Small intestine (tissue), 7 donors: Measurements from ENCODE around the gene OR10H2. TPM values are rescaled to one million over a fixed set of nuclear protein-coding genes. Genes with fewer than 3 reads are reported as not detected.

Experiments used
- DNase-seq, 2 donors: peaks; one replicate each; pipeline versions ENCODE4 v3.0.0 to v3.0.0-alpha.2; 2013
- FAIRE-seq: peaks from 2 replicates; lab custom pipeline; 2012; peaks lifted over from hg19 to GRCh38; lab: Jason Lieb, UNC
- H3K27ac ChIP-seq, 3 donors: one replicate each; pipeline ENCODE4 v1.5.1; 2013; ENCODE audit warnings: low read length in 2 of 3, mild to moderate bottlenecking in 2 of 3, control low read depth in 1 of 3, inconsistent platforms in 1 of 3, low read depth in 1 of 3, moderate library complexity in 1 of 3
- H3K27me3 ChIP-seq, 3 donors: one replicate each; pipeline ENCODE4 v1.6.1; 2013; ENCODE audit warnings: low read length in 3 of 3, inconsistent platforms in 1 of 3; ENCODE audit not compliant: control insufficient read depth in 3 of 3, insufficient read depth in 3 of 3
- H3K36me3 ChIP-seq, 3 donors: one replicate each; pipeline ENCODE4 v1.6.1; 2013; ENCODE audit warnings: low read length in 3 of 3, inconsistent platforms in 1 of 3, low read depth in 1 of 3, mild to moderate bottlenecking in 1 of 3, moderate library complexity in 1 of 3; ENCODE audit not compliant: control insufficient read depth in 3 of 3, insufficient read depth in 2 of 3
- H3K4me1 ChIP-seq, 3 donors: one replicate each; pipeline ENCODE4 v1.6.1; 2013; ENCODE audit warnings: low read length in 2 of 3, inconsistent platforms in 1 of 3, low read depth in 1 of 3, mild to moderate bottlenecking in 1 of 3, moderate library complexity in 1 of 3; ENCODE audit not compliant: control insufficient read depth in 3 of 3, insufficient read depth in 2 of 3
- H3K4me3 ChIP-seq, 3 donors: one replicate each; pipeline ENCODE4 v1.5.1; 2013; ENCODE audit warnings: low read length in 3 of 3, control low read depth in 1 of 3, inconsistent platforms in 1 of 3, low read depth in 1 of 3, mild to moderate bottlenecking in 1 of 3, moderate library complexity in 1 of 3
- H3K9me3 ChIP-seq, 2 donors: one replicate each; pipeline ENCODE4 v1.6.1; 2013; ENCODE audit warnings: low read depth in 1 of 2, low read length in 1 of 2; ENCODE audit not compliant: control insufficient read depth in 2 of 2, insufficient read depth in 1 of 2
- WGBS, 3 donors: extraction: QIAGEN DNeasy Blood & Tissue Kit; methylation state at CpG; one replicate each; pipeline ENCODE4 v1.1.7; 2013; 5-methylcytosine and 5-hydroxymethylcytosine counted together
- polyA plus RNA-seq, 4 donors: library from polyadenylated mRNA; stranded (reverse) in 3 of 4; unstranded in 1 of 4; fragments of 200-250 nt in 3 of 4; fragments of 120-200 nt in 1 of 4; gene quantifications; one replicate each; pipeline versions ENCODE4 v1.2.1 to v1.2.3, GENCODE V29; 2013
- donor health status: healthy with polysubstance abuse.
- donor health status: control.
- donor health status: control.
- donor health status: Bipolar disorder and iron deficiency.
- donor health status: healthy.

The OR10H2 gene
- polyA plus RNA-seq, 4 donors = not detected

- Histone ChIP-seq H3K27me3 (no peaks in the 10 kb centered on the region), H3K27ac (no peak overlapping the region), H3K4me1 (no peaks in the 10 kb centered on the region), H3K9me3 (no peaks in the 10 kb centered on the region), H3K4me3 (no peak overlapping the region), H3K36me3 (no peaks in the 10 kb centered on the region)
- FAIRE-seq (no peak), DNase-seq (no peak)
- WGBS, 3 donors = 47 to 67% (median 51%) methylated on average over 2 of the region's 2 CpGs
These were observed 47.4 kb downstream of the OR10H2 start for GRCh38 chr19:15775249-15775648.

GRCh38 chr19:15776264-15776663, 48.4 kb downstream of the OR10H2 start:
- no peak for DNase-seq
- Histone ChIP-seq H3K27me3 (no peaks in the 10 kb centered on the region), H3K27ac (no peak overlapping the region), H3K9me3 (no peaks in the 10 kb centered on the region), H3K36me3 (no peaks in the 10 kb centered on the region), H3K4me1 (no peaks in the 10 kb centered on the region), H3K4me3 (no peak overlapping the region)
- WGBS, 3 donors = 87 to 90% (median 88%) methylated on average over 4 of the region's 4 CpGs
- no peak for FAIRE-seq

GRCh38 chr19:15776991-15777970, 49.5 kb downstream of the OR10H2 start:
- whole genome bisulfite sequencing, 3 donors = 30 to 46% (median 35%) methylated on average over 9 of the region's 9 CpGs
- no peaks in the 10 kb centered on the region for H3K9me3 ChIP-seq
- peak overlapping the region in 1 of 3 donors; percentile 17 for H3K4me3 ChIP-seq
- DNase-seq (peak in 1 of 2 donors; percentile 68), FAIRE-seq (no peak)
- H3K27ac ChIP-seq = no peak overlapping the region
- H3K27me3 ChIP-seq = no peaks in the 10 kb centered on the region
- no peaks in the 10 kb centered on the region for H3K36me3 ChIP-seq
- peaks cover 0 to under 1% (median 0%) of the 10 kb centered on the region in 3 donors for H3K4me1 ChIP-seq

Other genes starting within 250 kb of the OR10H2 start
- gene PGLYRP2, start 248.5 kb upstream of the OR10H2 start, polyA plus RNA-seq = under 1 TPM in 1 of 4 donors, not detected in 3; 0.54 TPM
- gene CYP4F22, start 219.5 kb upstream of the OR10H2 start, polyA plus RNA-seq = under 1 TPM in 2 of 4 donors, not detected in 2; 0.09 to 0.15 TPM
- gene CYP4F8, start 112.8 kb upstream of the OR10H2 start, polyA plus RNA-seq = not detected
- 10 to 100 TPM in 2 of 4 donors, 1 to 10 TPM in 2; 2.3 to 15.2 (median 7.9) TPM for gene CYP4F3, start 87.1 kb upstream of the OR10H2 start, polyA plus RNA-seq
- 100 to 1,000 TPM in 2 of 4 donors, 10 to 100 TPM in 2; 46.9 to 398 (median 186) TPM for gene CYP4F12, start 54.9 kb upstream of the OR10H2 start, polyA plus RNA-seq
- not detected for gene OR10H3, start 10.0 kb downstream of the OR10H2 start, polyA plus RNA-seq
- gene OR10H5, start 59.6 kb downstream of the OR10H2 start, polyA plus RNA-seq = not detected
- not detected for gene OR10H1, start 87.6 kb downstream of the OR10H2 start, polyA plus RNA-seq
- 100 to 1,000 TPM in 1 of 4 donors, 10 to 100 TPM in 1, 1 to 10 TPM in 2; 3.8 to 135 (median 26.3) TPM for gene CYP4F2, start 170.1 kb downstream of the OR10H2 start, polyA plus RNA-seq
- gene CYP4F11, start 206.5 kb downstream of the OR10H2 start, polyA plus RNA-seq = 10 to 100 TPM in 2 of 4 donors, under 1 TPM in 2; 0.33 to 14.5 (median 6.6) TPM
- not detected for gene OR10H4, start 221.0 kb downstream of the OR10H2 start, polyA plus RNA-seq